Measurements from ENCODE around the gene RGL2.

RGL2 gene

GRCh38 chr6:33251395-33252012 is 47.2 kb downstream of the RGL2 start:
- H3K27me3 ChIP-seq (replicated peaks; ENCODE audit: control insufficient read depth, insufficient read depth, low read length) = no peaks in the 10 kb centered on the region
- H3K4me3 ChIP-seq (replicated peaks; ENCODE audit: low read depth, low read length) = no peak overlapping the region
- DNase-seq (ENCODE audit: extremely low read depth, insufficient read length) = no peak
- no peak for TF ChIP-seq CTCF (IDR thresholded peaks at IDR 0.05; ENCODE audit: insufficient read depth, low read length, poor library complexity, severe bottlenecking)
- peaks cover 2% of the 10 kb centered on the region for H3K36me3 ChIP-seq (ENCODE audit: control insufficient read depth, insufficient read depth, low read length)

DNA sequence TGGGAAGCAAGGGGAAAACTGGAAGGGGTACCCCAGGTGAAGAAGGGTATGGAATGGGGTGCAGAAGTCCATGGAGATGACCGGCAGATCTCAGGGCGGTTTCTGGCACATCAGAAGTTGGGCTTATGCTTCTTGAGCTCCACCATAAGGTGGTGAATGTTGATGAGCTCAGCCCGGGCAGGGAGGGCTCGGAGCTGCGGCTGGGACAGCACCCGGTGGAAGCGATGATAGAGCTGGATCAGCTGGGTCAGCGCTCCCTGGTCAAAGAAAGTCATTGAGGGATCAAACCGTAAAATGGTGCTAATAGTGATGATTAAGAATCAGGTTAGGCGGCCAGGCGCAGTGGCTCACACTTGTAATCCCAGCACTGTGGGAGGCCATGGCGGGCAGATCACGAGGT is 48.0 kb downstream of the RGL2 start:
- TF ChIP-seq CTCF (IDR thresholded peaks at IDR 0.05; ENCODE audit: insufficient read depth, low read length, poor library complexity, severe bottlenecking) = no peak
- Histone ChIP-seq H3K27me3 (replicated peaks; ENCODE audit: control insufficient read depth, insufficient read depth, low read length) (no peaks in the 10 kb centered on the region), H3K36me3 (ENCODE audit: control insufficient read depth, insufficient read depth, low read length) (peaks cover 2% of the 10 kb centered on the region), H3K4me3 (replicated peaks; ENCODE audit: low read depth, low read length) (no peak overlapping the region)
- no peak for DNase-seq (ENCODE audit: extremely low read depth, insufficient read length)

DNA sequence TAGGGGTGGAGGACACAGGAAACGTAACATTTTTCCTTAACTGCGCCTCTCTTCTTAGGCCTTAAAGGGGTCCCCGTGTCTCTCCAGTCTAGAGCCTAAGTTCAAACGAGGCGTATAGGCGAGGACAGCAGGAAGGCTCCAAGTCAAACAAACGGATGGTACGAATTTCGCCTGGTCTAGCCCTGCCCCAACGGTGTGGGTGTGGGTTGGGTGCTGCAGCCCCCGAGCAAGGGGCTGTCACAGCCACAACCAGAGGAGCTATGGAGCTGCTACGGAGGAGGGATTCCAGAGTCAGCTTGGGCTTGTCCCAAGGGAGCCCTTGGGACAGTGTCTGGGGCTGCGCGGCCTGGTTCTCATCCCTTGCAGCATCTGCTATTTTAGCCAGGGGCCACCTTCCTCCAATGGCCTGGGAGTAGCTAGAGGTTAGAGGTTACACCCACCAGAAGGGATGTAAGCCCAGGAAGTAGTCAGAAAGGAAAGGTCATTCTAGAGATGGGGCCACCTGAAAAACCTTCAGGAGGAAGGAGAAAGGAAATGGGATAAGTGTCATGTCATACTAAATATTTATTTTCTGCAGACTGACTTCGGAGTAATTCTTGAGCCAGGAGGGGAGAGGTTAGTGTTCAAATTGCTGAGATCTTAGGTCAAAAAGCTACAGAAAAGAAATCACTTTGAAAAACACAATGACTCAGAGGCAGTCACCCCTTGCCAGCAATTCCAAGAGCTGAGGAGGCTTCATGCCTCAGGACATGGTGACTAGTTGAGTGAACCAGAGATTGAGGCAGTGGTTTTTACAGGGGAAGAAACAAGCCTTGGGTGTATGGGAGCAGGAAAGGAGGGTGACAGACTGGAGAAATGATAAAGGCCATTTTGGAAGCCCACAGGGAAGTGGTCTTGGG is 48.8 kb downstream of the RGL2 start:
- TF ChIP-seq CTCF (IDR thresholded peaks at IDR 0.05; ENCODE audit: insufficient read depth, low read length, poor library complexity, severe bottlenecking) = no peak
- no peak for DNase-seq (ENCODE audit: extremely low read depth, insufficient read length)
- peaks cover 2% of the 10 kb centered on the region for H3K36me3 ChIP-seq (ENCODE audit: control insufficient read depth, insufficient read depth, low read length)
- H3K4me3 ChIP-seq (replicated peaks; ENCODE audit: low read depth, low read length) = peak overlapping the region; percentile 92
- no peaks in the 10 kb centered on the region for H3K27me3 ChIP-seq (replicated peaks; ENCODE audit: control insufficient read depth, insufficient read depth, low read length)

DNA sequence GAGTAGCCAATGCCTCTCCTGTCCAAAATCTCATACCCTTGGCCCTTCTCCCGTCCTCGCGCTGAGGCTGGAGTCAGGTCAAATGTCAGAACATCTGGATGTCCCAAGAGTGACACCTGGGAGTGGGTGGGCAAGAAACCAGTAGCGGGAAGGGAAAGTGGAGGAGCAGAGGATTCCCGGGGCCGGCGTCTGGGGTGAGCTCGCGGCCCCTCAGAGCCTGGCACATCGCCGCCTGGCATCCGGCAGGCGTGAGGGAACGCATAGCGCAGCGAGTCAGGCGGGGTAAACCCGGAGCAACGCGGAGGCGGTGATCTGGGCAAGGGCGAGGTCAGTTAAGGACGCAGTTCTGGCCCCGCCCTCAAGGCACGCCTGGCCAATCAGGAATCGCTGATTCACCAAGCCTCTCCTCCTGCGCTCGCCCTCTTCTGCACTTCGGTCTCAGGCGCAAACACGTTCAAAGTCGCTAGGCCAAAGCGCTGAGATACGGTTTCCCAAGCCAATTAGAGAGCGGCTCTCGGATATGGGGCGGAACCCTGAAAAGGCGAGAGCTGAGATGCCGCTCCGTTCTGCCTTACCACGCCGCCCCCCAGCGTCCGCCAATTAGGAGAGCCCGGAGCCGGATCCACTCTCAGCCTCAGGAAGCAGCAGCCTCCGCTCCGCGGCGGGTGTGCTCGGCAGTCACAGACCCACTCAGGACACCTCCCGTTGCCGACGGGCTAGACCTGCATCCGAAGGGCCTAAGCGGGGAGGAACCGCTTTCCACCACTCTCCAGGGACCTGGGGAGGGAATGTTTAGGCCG is 49.6 kb downstream of the RGL2 start:
- peak; percentile 95 for DNase-seq (ENCODE audit: extremely low read depth, insufficient read length)
- Histone ChIP-seq H3K36me3 (ENCODE audit: control insufficient read depth, insufficient read depth, low read length) (peaks cover 2% of the 10 kb centered on the region), H3K4me3 (replicated peaks; ENCODE audit: low read depth, low read length) (peak overlapping the region; percentile 92), H3K27me3 (replicated peaks; ENCODE audit: control insufficient read depth, insufficient read depth, low read length) (no peaks in the 10 kb centered on the region)
- no peak for TF ChIP-seq CTCF (IDR thresholded peaks at IDR 0.05; ENCODE audit: insufficient read depth, low read length, poor library complexity, severe bottlenecking)

DNA sequence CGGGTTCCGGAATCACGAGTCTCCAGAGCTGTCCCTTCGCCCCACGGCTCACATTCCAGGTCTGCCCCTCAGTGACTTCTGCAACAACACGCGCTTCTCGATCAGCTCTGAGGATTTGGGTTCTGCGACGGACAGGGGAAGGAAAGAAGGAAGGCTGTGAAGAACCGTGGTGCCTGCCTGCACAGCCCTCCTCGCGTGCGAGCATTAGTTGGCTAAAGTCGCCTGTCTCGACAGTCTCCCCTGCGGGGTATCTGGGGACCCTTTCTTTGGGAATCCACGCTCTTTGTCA is 50.2 kb downstream of the RGL2 start:
- no peak for DNase-seq (ENCODE audit: extremely low read depth, insufficient read length)
- no peak for TF ChIP-seq CTCF (IDR thresholded peaks at IDR 0.05; ENCODE audit: insufficient read depth, low read length, poor library complexity, severe bottlenecking)
- Histone ChIP-seq H3K4me3 (replicated peaks; ENCODE audit: low read depth, low read length) (peak overlapping the region; percentile 92), H3K36me3 (ENCODE audit: control insufficient read depth, insufficient read depth, low read length) (peaks cover 2% of the 10 kb centered on the region), H3K27me3 (replicated peaks; ENCODE audit: control insufficient read depth, insufficient read depth, low read length) (no peaks in the 10 kb centered on the region)
